Endothelial cell (in vitro differentiated cells): ENCODE data around the gene CDK3. TPM values are rescaled to one million over a fixed set of nuclear protein-coding genes. Genes with fewer than 3 reads are reported as not detected.

Experiments
- DNase-seq: peaks from one replicate; pipeline ENCODE4 v3.0.0; 2021; ENCODE audit warnings: low spot score
- H3K27ac Mint-ChIP-seq: one replicate; pipeline ENCODE4 v1.8.0; 2021; ENCODE audit warnings: mixed read lengths, inconsistent platforms; ENCODE audit not compliant: unreplicated experiment
- H3K27me3 Mint-ChIP-seq: one replicate; pipeline ENCODE4 v1.8.0; 2021; ENCODE audit warnings: mild to moderate bottlenecking, moderate library complexity, mixed read lengths, inconsistent platforms; ENCODE audit not compliant: unreplicated experiment
- H3K36me3 Mint-ChIP-seq: one replicate; pipeline ENCODE4 v1.8.0; 2021; ENCODE audit warnings: mild to moderate bottlenecking, low read depth, mixed read lengths, inconsistent platforms; ENCODE audit not compliant: unreplicated experiment
- H3K4me1 Mint-ChIP-seq: one replicate; pipeline ENCODE4 v1.8.0; 2021; ENCODE audit warnings: mild to moderate bottlenecking, mixed read lengths, inconsistent platforms; ENCODE audit not compliant: unreplicated experiment
- H3K4me3 Mint-ChIP-seq: one replicate; pipeline ENCODE4 v1.8.0; 2021; ENCODE audit warnings: mild to moderate bottlenecking, mixed read lengths, inconsistent platforms; ENCODE audit not compliant: unreplicated experiment
- H3K9me3 Mint-ChIP-seq: one replicate; pipeline ENCODE4 v1.8.0; 2021; ENCODE audit warnings: mixed read lengths, inconsistent platforms; ENCODE audit not compliant: unreplicated experiment
- CTCF ChIP-seq: fragments of 200-600 bp; sonication (generic); IDR thresholded peaks from one replicate; pipeline ENCODE4 v1.5.0; 2021; ENCODE audit warnings: antibody characterized with exemption; ENCODE audit not compliant: unreplicated experiment
- total RNA-seq: library from RNA; stranded (reverse); fragmentation: NEBNext Ultra II Directional; extraction: Animal tissue kit (Norgen Biotek cat#: 25700); gene quantifications from one replicate; pipeline ENCODE4 v1.2.1, GENCODE V29; 2021; ENCODE audit not compliant: unreplicated experiment

CDK3 gene
- total RNA-seq, 1 donor from 2014 or later = 8.4 TPM

DNA sequence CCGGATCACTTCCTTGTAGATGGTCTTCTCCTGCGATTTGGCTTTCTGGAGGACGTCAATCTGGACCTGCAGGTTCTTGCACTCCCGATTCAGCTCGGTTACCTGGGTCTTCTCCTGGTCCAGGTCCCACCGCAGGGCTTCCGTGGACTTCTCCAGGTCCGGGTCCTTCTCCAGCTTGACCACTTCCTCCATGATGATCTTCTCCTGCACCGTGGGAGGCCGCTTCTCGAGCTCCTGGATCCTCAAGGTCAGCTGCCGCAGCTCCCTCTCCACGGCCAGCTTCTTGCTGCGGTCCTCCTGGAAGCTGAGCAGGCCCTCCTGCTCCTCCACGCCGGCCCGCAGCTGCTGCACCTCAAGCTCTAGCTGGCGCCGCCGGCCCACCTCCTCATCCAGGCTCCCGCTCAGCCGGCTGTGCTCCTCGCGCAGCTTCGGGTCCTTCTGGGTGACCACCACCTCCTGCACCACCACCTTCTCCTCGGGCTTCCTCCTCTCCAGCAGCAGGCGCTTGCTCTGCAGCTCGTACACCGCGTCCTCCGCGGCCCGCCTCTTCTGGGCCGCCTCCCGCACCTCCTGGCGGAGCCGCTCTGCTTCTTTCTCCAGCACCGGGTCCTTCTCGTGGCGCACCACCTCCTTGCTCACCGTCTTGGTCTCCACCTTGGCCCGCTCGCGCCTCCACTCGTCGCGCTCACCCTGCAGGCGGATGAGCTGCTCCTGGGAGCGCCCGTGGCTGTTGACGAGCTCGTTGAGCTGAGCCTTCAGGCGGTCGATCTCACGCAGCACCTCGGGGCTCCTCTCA is 8.2 kb downstream of the CDK3 start:
- no peaks in the 10 kb centered on the region for H3K9me3 Mint-ChIP-seq
- DNase-seq = no peak
- H3K36me3 Mint-ChIP-seq = peaks cover 13% of the 10 kb centered on the region
- peak overlapping the region; percentile 79 for H3K4me3 Mint-ChIP-seq
- H3K4me1 Mint-ChIP-seq = no peaks in the 10 kb centered on the region
- no peak for TF ChIP-seq CTCF
- no peaks in the 10 kb centered on the region for H3K27me3 Mint-ChIP-seq
- no peak overlapping the region for H3K27ac Mint-ChIP-seq

DNA sequence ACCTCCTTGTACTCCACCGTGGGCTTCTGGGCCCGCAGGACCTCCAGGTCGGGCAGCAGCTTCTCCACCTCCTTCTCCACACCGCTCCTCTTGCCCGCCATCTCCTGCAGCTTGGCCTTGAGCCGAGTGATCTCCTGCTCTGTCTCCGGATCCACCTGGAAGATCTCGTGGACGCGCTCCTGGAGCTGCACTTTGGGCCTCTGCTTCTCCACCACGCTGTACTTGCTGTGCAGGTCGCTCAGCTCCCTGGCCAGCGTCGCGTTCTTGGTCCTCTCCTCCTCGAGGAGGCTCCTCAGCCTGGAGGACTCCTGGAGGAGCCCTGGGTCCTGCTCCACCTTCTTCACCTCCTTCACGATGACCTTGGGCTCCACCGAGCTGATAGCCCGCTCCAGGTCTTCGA is 8.8 kb downstream of the CDK3 start:
- Mint-ChIP-seq H3K9me3 (no peaks in the 10 kb centered on the region), H3K27me3 (no peaks in the 10 kb centered on the region), H3K36me3 (peaks cover 13% of the 10 kb centered on the region), H3K4me3 (peak overlapping the region; percentile 79), H3K4me1 (no peaks in the 10 kb centered on the region), H3K27ac (peak overlapping the region; percentile 43)
- TF ChIP-seq CTCF = no peak
- DNase-seq = no peak

GRCh38 chr17:76009969-76010661 is 9.5 kb downstream of the CDK3 start:
- no peak for TF ChIP-seq CTCF
- H3K4me3 Mint-ChIP-seq = peak overlapping the region; percentile 9

GRCh38 chr17:76011951-76012350 is 11.3 kb downstream of the CDK3 start:
- H3K4me1 Mint-ChIP-seq = no peaks in the 10 kb centered on the region
- H3K4me3 Mint-ChIP-seq = no peak overlapping the region
- H3K9me3 Mint-ChIP-seq = no peaks in the 10 kb centered on the region
- no peaks in the 10 kb centered on the region for H3K27me3 Mint-ChIP-seq
- H3K36me3 Mint-ChIP-seq = peaks cover 9% of the 10 kb centered on the region
- TF ChIP-seq CTCF = no peak
- DNase-seq = no peak
- H3K27ac Mint-ChIP-seq = no peak overlapping the region

More at GRCh38 chr17:76009969-76010661, 9.5 kb downstream of the CDK3 start:
- Mint-ChIP-seq H3K27me3 (no peaks in the 10 kb centered on the region), H3K4me1 (no peaks in the 10 kb centered on the region), H3K27ac (peak overlapping the region; percentile 43), H3K36me3 (peaks cover 13% of the 10 kb centered on the region), H3K9me3 (no peaks in the 10 kb centered on the region)
- DNase-seq = no peak
